WTC11 (cell line): ENCODE measurements around the gene ZACN.

Source experiments
- ATF1 ChIP-seq: sonication (generic); formaldehyde crosslinking; IDR thresholded peaks from 2 replicates; pipeline ENCODE4 v1.8.1; 2023; ENCODE audit warnings: mild to moderate bottlenecking, moderate library complexity, missing genetic modification reagents
- CBFB ChIP-seq: sonication (generic); formaldehyde crosslinking; IDR thresholded peaks from 2 replicates; pipeline ENCODE4 v1.8.1; 2022; ENCODE audit warnings: mild to moderate bottlenecking, low read depth, missing genetic modification reagents
- ETV6 ChIP-seq: sonication (generic); formaldehyde crosslinking; IDR thresholded peaks from 2 replicates; pipeline ENCODE4 v1.8.1; 2022; ENCODE audit warnings: mild to moderate bottlenecking, missing genetic modification reagents
- TCF7 ChIP-seq: sonication (generic); formaldehyde crosslinking; IDR thresholded peaks from 2 replicates; pipeline ENCODE4 v1.8.0; 2022; ENCODE audit warnings: mild to moderate bottlenecking, low read depth, missing genetic modification reagents, moderate library complexity
- ZNF416 ChIP-seq: fragments of 250-450 bp; sonication (Bioruptor Pico); IDR thresholded peaks from 2 replicates; pipeline ENCODE4 v1.9.0; 2021; ENCODE audit warnings: mild to moderate bottlenecking, inconsistent platforms
- ZNF671 ChIP-seq: fragments of 250-450 bp; sonication (Bioruptor Pico); IDR thresholded peaks from 2 replicates; pipeline ENCODE4 v1.8.0; 2021; ENCODE audit warnings: mild to moderate bottlenecking
- TF ChIP-seq, protein P1 (sequence below): fragments of 200-600 bp; IDR thresholded peaks from 2 replicates; pipeline ENCODE4 v1.8.0; 2022; ENCODE audit warnings: antibody characterized with exemption
- TF ChIP-seq, protein P2 (sequence below): sonication (generic); formaldehyde crosslinking; IDR thresholded peaks from 2 replicates; pipeline ENCODE4 v1.8.1; 2022; ENCODE audit warnings: mild to moderate bottlenecking, missing genetic modification reagents, moderate library complexity, borderline replicate concordance
- TF ChIP-seq, protein P3 (sequence below): sonication (generic); formaldehyde crosslinking; IDR thresholded peaks from 2 replicates; pipeline ENCODE4 v1.8.0; 2022; ENCODE audit warnings: mild to moderate bottlenecking, missing genetic modification reagents
- TF ChIP-seq, protein P4 (sequence below): sonication (generic); formaldehyde crosslinking; IDR thresholded peaks from 2 replicates; pipeline ENCODE4 v1.8.1; 2022; ENCODE audit warnings: low read depth, mild to moderate bottlenecking, moderate library complexity, missing genetic modification reagents, borderline replicate concordance

DNA sequence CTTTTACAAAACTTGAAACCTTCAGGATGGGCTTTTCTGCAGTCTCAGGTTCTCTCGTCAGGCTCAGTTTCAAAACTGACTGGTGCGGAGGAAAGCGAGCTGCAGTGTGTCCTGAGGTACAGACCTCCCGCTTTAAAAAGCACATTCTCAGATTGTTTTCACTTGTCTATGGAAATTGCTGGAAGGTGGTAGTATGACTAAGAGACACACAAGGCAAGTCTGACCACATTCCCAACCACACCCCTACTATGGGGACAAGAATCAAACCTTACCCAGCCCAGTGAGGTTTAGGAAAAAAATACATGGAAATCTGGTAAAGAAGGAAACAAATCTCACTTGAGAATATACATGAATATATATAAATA lies 24.9 kb upstream of the ZACN start:
- TF ChIP-seq ZNF671 (CRISPR knock-in tag) = no peak
- TF ChIP-seq, protein P1, sequence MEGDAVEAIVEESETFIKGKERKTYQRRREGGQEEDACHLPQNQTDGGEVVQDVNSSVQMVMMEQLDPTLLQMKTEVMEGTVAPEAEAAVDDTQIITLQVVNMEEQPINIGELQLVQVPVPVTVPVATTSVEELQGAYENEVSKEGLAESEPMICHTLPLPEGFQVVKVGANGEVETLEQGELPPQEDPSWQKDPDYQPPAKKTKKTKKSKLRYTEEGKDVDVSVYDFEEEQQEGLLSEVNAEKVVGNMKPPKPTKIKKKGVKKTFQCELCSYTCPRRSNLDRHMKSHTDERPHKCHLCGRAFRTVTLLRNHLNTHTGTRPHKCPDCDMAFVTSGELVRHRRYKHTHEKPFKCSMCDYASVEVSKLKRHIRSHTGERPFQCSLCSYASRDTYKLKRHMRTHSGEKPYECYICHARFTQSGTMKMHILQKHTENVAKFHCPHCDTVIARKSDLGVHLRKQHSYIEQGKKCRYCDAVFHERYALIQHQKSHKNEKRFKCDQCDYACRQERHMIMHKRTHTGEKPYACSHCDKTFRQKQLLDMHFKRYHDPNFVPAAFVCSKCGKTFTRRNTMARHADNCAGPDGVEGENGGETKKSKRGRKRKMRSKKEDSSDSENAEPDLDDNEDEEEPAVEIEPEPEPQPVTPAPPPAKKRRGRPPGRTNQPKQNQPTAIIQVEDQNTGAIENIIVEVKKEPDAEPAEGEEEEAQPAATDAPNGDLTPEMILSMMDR = no peak
- TF ChIP-seq ATF1 (CRISPR knock-in tag) = no peak
- TF ChIP-seq, protein P2, sequence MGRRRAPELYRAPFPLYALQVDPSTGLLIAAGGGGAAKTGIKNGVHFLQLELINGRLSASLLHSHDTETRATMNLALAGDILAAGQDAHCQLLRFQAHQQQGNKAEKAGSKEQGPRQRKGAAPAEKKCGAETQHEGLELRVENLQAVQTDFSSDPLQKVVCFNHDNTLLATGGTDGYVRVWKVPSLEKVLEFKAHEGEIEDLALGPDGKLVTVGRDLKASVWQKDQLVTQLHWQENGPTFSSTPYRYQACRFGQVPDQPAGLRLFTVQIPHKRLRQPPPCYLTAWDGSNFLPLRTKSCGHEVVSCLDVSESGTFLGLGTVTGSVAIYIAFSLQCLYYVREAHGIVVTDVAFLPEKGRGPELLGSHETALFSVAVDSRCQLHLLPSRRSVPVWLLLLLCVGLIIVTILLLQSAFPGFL (CRISPR knock-in tag) = no peak
- no peak for TF ChIP-seq ETV6 (CRISPR knock-in tag)
- TF ChIP-seq, protein P3, sequence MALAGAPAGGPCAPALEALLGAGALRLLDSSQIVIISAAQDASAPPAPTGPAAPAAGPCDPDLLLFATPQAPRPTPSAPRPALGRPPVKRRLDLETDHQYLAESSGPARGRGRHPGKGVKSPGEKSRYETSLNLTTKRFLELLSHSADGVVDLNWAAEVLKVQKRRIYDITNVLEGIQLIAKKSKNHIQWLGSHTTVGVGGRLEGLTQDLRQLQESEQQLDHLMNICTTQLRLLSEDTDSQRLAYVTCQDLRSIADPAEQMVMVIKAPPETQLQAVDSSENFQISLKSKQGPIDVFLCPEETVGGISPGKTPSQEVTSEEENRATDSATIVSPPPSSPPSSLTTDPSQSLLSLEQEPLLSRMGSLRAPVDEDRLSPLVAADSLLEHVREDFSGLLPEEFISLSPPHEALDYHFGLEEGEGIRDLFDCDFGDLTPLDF (CRISPR knock-in tag) = no peak
- TF ChIP-seq CBFB (CRISPR knock-in tag) = no peak
- no peak for TF ChIP-seq ZNF416 (CRISPR knock-in tag)
- TF ChIP-seq, protein P4, sequence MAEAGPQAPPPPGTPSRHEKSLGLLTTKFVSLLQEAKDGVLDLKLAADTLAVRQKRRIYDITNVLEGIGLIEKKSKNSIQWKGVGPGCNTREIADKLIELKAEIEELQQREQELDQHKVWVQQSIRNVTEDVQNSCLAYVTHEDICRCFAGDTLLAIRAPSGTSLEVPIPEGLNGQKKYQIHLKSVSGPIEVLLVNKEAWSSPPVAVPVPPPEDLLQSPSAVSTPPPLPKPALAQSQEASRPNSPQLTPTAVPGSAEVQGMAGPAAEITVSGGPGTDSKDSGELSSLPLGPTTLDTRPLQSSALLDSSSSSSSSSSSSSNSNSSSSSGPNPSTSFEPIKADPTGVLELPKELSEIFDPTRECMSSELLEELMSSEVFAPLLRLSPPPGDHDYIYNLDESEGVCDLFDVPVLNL (CRISPR knock-in tag) = no peak
- no peak for TF ChIP-seq TCF7 (CRISPR knock-in tag)
